GM23338 (cell line): Measurements from ENCODE around the gene EP400. TPM values are rescaled to one million over a fixed set of nuclear protein-coding genes. Genes with fewer than 3 reads are reported as not detected.

Experiments
- ATAC-seq: fragments of 200-7000 bp; cut with Tn5 transposase; 3 replicates; pipeline ENCODE4 v1.9.1; 2020
- DNase-seq: peaks from one replicate; pipeline ENCODE4 v3.0.0-alpha.2; 2015; ENCODE audit warnings: low spot score
- H2AFZ ChIP-seq: fragments of 200-600 bp; sonication (generic); 2 replicates; pipeline ENCODE4 v1.8.0; 2016; ENCODE audit warnings: antibody characterized with exemption, mild to moderate bottlenecking, moderate library complexity
- H3F3A ChIP-seq: fragments of 200-600 bp; sonication (generic); replicated peaks from 2 replicates; pipeline ENCODE4 v1.8.0; 2017; ENCODE audit warnings: antibody characterized with exemption, mixed run types, low read depth
- H3K27ac ChIP-seq: fragments of 200-600 bp; sonication (generic); 2 replicates; pipeline ENCODE4 v1.6.1; 2016; ENCODE audit warnings: low read depth
- H3K27me3 ChIP-seq: fragments of 200-600 bp; sonication (generic); 2 replicates; pipeline ENCODE4 v1.8.0; 2016; ENCODE audit warnings: mild to moderate bottlenecking, mixed run types, moderate library complexity; ENCODE audit not compliant: insufficient read depth
- H3K36me3 ChIP-seq: fragments of 200-600 bp; sonication (generic); 2 replicates; pipeline ENCODE4 v1.8.0; 2016; ENCODE audit warnings: mild to moderate bottlenecking; ENCODE audit not compliant: insufficient read depth
- H3K4me1 ChIP-seq: fragments of 200-600 bp; sonication (generic); 2 replicates; pipeline ENCODE4 v1.8.0; 2016; ENCODE audit warnings: mild to moderate bottlenecking, moderate library complexity; ENCODE audit not compliant: insufficient read depth
- H3K4me2 ChIP-seq: fragments of 200-600 bp; sonication (generic); 2 replicates; pipeline ENCODE4 v1.7.1; 2017; ENCODE audit warnings: mixed run types
- H3K4me3 ChIP-seq: fragments of 200-600 bp; sonication (generic); 2 replicates; pipeline ENCODE4 v1.6.1; 2016; ENCODE audit warnings: mixed run types
- H3K79me2 ChIP-seq: fragments of 200-600 bp; sonication (generic); replicated peaks from 2 replicates; pipeline ENCODE4 v1.8.0; 2017; ENCODE audit warnings: mild to moderate bottlenecking; ENCODE audit not compliant: insufficient read depth
- H3K9me2 ChIP-seq: fragments of 200-600 bp; sonication (generic); 2 replicates; pipeline ENCODE4 v1.8.0; 2017; ENCODE audit not compliant: insufficient read depth
- H4K20me1 ChIP-seq: fragments of 200-600 bp; sonication (generic); replicated peaks from 2 replicates; pipeline ENCODE4 v1.8.0; 2017; ENCODE audit warnings: mild to moderate bottlenecking; ENCODE audit not compliant: insufficient read depth
- H3K27ac Mint-ChIP-seq: 2 replicates; pipeline ENCODE4 v1.8.0; 2020; ENCODE audit warnings: inconsistent platforms, mild to moderate bottlenecking, moderate library complexity, mixed read lengths
- H3K27me3 Mint-ChIP-seq: 3 replicates; pipeline ENCODE4 v1.8.0; 2022; ENCODE audit warnings: low read depth, mild to moderate bottlenecking, moderate library complexity, mixed read lengths, inconsistent platforms; ENCODE audit not compliant: insufficient read depth, poor library complexity
- H3K36me3 Mint-ChIP-seq: 3 replicates; pipeline ENCODE4 v1.8.0; 2021; ENCODE audit warnings: low read depth, mild to moderate bottlenecking, inconsistent platforms, moderate library complexity, mixed read lengths
- H3K4me1 Mint-ChIP-seq: 3 replicates; pipeline ENCODE4 v1.8.0; 2020; ENCODE audit warnings: mild to moderate bottlenecking, inconsistent platforms, mixed read lengths
- H3K4me3 Mint-ChIP-seq: 3 replicates; pipeline ENCODE4 v1.8.0; 2021; ENCODE audit warnings: moderate library complexity, mild to moderate bottlenecking, inconsistent platforms, mixed read lengths
- H3K9me3 Mint-ChIP-seq: 3 replicates; pipeline ENCODE4 v1.8.0; 2020; ENCODE audit warnings: moderate library complexity, mild to moderate bottlenecking, inconsistent platforms, mixed read lengths
- CTCF ChIP-seq, 2 experiments: fragments of 200-600 bp in 1 of 2; sonication (generic) in 1 of 2; conservative IDR thresholded peaks; 2 replicates each; pipeline versions ENCODE4 v1.5.1 to v1.6.1; 2016 to 2017; ENCODE audit warnings: antibody characterized with exemption in 2 of 2, low read depth in 2 of 2, mild to moderate bottlenecking in 2 of 2, moderate library complexity in 1 of 2
- REST ChIP-seq: IDR thresholded peaks from one replicate; pipeline ENCODE4 v1.6.1; 2018; ENCODE audit warnings: antibody characterized with exemption; ENCODE audit not compliant: unreplicated experiment
- ZNF462 ChIP-seq: fragments of 250-450 bp; sonication (Bioruptor Pico); IDR thresholded peaks from 2 replicates; pipeline ENCODE4 v1.5.0; 2020; ENCODE audit warnings: mild to moderate bottlenecking, moderate library complexity
- polyA plus RNA-seq: library from polyadenylated mRNA; unstranded; fragments of >200 nt; fragmentation: Nextera tagmentation; extraction: Ambion mirVana; gene quantifications from 2 replicates; pipeline ENCODE4 v1.2.1, GENCODE V29; 2016
- total RNA-seq: library from RNA; depleted of rRNA; stranded (reverse); fragments of >200 nt; shearing (Covaris generic); gene quantifications from 2 replicates; pipeline ENCODE4 v1.2.3, GENCODE V29; 2014

Gene EP400
- total and polyA plus RNA-seq, 2 experiments from 2014 or later: 26.3 to 57.2 TPM

DNA sequence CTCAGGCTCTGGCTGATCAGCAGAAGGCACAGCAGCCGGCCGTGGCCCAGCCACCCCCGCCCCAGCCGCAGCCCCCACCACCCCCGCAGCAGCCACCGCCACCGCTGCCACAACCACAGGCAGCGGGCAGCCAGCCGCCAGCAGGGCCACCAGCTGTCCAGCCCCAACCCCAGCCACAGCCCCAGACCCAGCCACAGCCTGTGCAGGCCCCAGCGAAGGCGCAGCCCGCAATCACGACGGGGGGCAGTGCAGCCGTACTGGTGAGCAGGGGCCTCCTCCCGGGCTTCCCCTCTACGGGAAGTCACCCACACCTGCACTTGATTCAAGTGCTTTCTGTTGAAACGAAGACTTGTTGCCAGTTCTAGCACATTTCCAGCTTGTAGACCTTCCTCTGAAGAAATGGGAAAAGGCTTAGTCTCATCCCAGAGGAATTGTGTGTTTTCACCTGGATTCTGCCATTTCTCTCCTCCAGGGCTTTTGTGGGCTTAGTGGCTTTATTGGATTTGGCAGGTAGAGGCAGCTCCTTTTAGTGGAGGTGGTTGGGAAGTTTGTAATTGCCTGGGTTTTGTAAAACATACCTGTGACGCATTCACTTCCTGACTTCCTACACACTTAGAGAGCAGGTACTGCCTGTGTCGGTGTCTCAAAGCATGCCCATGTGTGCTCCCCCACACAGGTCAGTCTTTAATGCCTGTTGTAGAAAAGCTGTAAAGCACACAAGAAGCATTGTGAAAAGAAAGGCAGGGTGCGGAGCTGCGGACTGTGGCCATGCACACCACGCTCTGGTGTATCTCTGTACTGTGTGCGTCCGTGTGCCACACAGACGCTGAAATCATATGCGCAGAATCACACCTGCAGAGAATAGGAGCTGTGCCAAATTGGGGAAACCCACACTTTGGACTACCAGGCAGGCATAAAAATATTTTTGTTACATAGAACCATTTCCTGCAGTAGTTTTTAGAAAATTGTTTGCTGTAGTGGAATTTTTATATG is 103.9 kb downstream of the EP400 start:
- no peaks in the 10 kb centered on the region for H3K9me2 ChIP-seq
- H3K36me3 ChIP-seq: peaks cover 39% of the 10 kb centered on the region
- TF ChIP-seq CTCF (conservative IDR thresholded peaks at IDR 0.05; ENCODE audit: low read depth in 2 of 2): no peak
- TF ChIP-seq REST: no peak
- TF ChIP-seq ZNF462 (CRISPR knock-in tag): no peak
- H4K20me1 ChIP-seq: no peaks in the 10 kb centered on the region; the same call in 1 of the 2 replicates
- H2AFZ ChIP-seq: no peak overlapping the region
- no peak overlapping the region for H3K27ac Mint-ChIP-seq
- H3K4me2 ChIP-seq: no peak overlapping the region
- H3K4me3 ChIP-seq: no peak overlapping the region
- peaks cover 88% of the 10 kb centered on the region for H3K36me3 Mint-ChIP-seq
- peaks cover 3% of the 10 kb centered on the region; the same call in 2 of the 3 replicates for H3K9me3 Mint-ChIP-seq
- H3K79me2 ChIP-seq: peaks cover 12% of the 10 kb centered on the region
- ATAC-seq (no peak), DNase-seq (no peak)
- 0 out of 2 replicates have a peak, but pooled peaks cover under 1% of the 10 kb centered on the region for H3K4me1 ChIP-seq
- no peaks in the 10 kb centered on the region for H3F3A ChIP-seq
- peaks cover 5% of the 10 kb centered on the region for H3K27me3 Mint-ChIP-seq
- no peaks in the 10 kb centered on the region for H3K27me3 ChIP-seq
- H3K4me1 Mint-ChIP-seq: peaks cover 8% of the 10 kb centered on the region
- H3K4me3 Mint-ChIP-seq: no peak overlapping the region
- no peak overlapping the region for H3K27ac ChIP-seq
